DMS153 (cell line): ENCODE results near the gene DNMT3A.

ENCODE experiments used
- DNase-seq: peaks from one replicate; lab custom pipeline; 2025; lab: John Stamatoyannopoulos, UW

DNMT3A gene

GRCh38 chr2:25202275-25202674 is 139.4 kb downstream of the DNMT3A start:
- DNase-seq, result no peak

GRCh38 chr2:25201794-25202193 is 139.9 kb downstream of the DNMT3A start:
- DNase-seq, result no peak

GRCh38 chr2:25201265-25201664 is 140.5 kb downstream of the DNMT3A start:
- no peak for DNase-seq

GRCh38 chr2:25198576-25198975 is 143.1 kb downstream of the DNMT3A start:
- DNase-seq, result no peak

GRCh38 chr2:25198209-25198525 is 143.6 kb downstream of the DNMT3A start:
- DNase-seq, result no peak

- DNase-seq, result no peak
Measured at GRCh38 chr2:25197336-25198208, 144.2 kb downstream of the DNMT3A start.

GRCh38 chr2:25194576-25195122 is 147.1 kb downstream of the DNMT3A start:
- DNase-seq, result no peak

GRCh38 chr2:25190536-25190935 is 151.2 kb downstream of the DNMT3A start:
- peak; percentile 56 for DNase-seq

GRCh38 chr2:25188405-25188804 is 153.3 kb downstream of the DNMT3A start:
- no peak for DNase-seq

- no peak for DNase-seq
Measured at GRCh38 chr2:25187729-25188350, 153.9 kb downstream of the DNMT3A start.

GRCh38 chr2:25184254-25184653 is 157.5 kb downstream of the DNMT3A start:
- no peak for DNase-seq

- no peak for DNase-seq
Measured at GRCh38 chr2:25178976-25179375, 162.7 kb downstream of the DNMT3A start.
